Measurements from ENCODE around the gene KLRC4.
"Not testable (repeated sequence)": the region's sequence is repeated elsewhere in the genome, so short reads cannot be mapped to it uniquely, and the experiment has no call there.

KLRC4 gene, protein sequence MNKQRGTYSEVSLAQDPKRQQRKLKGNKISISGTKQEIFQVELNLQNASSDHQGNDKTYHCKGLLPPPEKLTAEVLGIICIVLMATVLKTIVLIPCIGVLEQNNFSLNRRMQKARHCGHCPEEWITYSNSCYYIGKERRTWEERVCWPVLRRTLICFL

DNA sequence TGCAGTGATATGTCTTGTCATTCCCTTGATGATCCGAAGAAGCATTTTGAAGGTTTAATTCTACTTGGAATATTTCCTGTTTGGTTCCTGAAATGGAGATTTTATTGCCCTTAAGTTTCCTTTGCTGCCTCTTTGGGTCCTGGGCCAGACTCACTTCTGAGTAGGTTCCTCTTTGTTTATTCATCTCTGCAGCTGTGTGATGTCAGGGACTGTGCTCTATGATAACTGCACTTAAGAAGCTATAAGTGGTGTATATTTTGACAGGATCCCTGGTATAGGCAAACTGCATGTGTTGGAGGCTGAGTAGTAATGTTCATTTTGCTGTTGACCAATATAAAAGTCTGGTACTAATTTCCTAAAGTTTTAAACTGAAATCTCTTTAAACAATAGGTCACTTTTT lies at the start of gene KLRC4:
KLRC4 (minus strand) TSS at position 366 of the 400 bp plus-strand sequence; CDS start at position 184, 182 bp downstream.
- no peak for DNase-seq (ENCODE audit: low read depth)
- H3K4me3 ChIP-seq (ENCODE audit: low read depth, low read length): no peak within 1 kb of the TSS
- TF ChIP-seq, protein P1, sequence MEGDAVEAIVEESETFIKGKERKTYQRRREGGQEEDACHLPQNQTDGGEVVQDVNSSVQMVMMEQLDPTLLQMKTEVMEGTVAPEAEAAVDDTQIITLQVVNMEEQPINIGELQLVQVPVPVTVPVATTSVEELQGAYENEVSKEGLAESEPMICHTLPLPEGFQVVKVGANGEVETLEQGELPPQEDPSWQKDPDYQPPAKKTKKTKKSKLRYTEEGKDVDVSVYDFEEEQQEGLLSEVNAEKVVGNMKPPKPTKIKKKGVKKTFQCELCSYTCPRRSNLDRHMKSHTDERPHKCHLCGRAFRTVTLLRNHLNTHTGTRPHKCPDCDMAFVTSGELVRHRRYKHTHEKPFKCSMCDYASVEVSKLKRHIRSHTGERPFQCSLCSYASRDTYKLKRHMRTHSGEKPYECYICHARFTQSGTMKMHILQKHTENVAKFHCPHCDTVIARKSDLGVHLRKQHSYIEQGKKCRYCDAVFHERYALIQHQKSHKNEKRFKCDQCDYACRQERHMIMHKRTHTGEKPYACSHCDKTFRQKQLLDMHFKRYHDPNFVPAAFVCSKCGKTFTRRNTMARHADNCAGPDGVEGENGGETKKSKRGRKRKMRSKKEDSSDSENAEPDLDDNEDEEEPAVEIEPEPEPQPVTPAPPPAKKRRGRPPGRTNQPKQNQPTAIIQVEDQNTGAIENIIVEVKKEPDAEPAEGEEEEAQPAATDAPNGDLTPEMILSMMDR (IDR thresholded peaks at IDR 0.05; ENCODE audit: low read depth, low read length, missing control alignments): no peak

DNA sequence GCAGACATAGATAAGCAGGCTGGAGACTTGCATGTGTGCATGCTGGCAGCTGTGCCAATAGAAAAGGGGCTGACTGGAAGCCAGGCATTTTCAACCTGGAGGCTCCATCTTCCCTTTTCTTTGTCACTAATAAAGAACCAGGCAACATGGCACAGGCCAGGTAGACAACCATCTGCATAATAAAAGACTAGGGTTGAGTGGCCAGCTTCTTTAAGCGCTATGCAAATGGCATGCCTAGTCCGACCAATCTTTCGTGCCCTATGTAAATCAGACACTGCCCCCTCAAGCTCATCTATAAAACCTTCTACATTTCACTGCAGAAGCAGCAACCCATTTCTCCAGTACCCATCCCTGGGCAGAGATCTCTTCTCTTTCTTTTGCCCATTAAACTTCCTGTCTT lies 48.2 kb upstream of the KLRC4 start:
- no peak for DNase-seq (ENCODE audit: low read depth)
- no peak overlapping the region for H3K4me3 ChIP-seq (ENCODE audit: low read depth, low read length)
- TF ChIP-seq, protein P1 (IDR thresholded peaks at IDR 0.05; ENCODE audit: low read depth, low read length, missing control alignments): no peak

DNA sequence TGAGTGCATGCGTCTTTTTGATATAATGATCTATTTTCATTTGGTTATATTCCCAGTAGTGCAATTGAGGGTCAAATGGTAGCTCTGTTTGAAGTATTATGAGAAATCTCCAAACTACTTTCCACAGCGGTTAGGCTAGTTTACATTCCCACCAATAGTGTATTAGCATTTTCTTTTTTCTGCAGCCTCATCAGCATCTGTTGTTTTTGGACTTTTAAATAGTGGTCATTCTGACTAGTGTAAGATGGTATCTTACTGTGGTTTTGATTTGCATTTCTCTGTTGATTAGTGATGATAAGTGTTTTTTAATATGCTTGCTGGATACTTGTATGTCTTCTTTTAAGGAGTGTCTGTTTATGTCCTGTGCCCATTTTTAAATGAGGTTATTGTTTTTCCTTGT lies 47.3 kb upstream of the KLRC4 start:
- TF ChIP-seq, protein P1 (IDR thresholded peaks at IDR 0.05; ENCODE audit: low read depth, low read length, missing control alignments): no peak
- no peak overlapping the region for H3K4me3 ChIP-seq (ENCODE audit: low read depth, low read length)
- no peak for DNase-seq (ENCODE audit: low read depth)

DNA sequence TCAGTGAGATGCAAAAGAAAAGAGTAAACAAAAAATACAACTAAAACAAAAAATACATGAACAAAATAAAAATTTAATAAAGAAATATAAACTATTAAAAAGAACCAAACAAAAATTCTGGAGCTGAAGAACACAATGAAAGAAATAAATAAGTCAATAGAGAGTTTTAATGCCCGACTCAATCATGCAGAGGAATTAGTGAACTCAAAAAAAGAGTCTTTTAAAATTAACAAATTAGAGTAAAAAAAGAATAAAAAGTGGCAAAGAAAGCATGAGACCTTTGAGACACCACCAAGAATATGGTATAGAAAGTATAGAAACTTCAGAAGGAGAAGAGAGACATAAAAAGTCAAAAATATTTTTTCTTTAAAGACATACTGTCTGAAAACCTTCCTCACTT lies 46.2 kb upstream of the KLRC4 start:
- no peak overlapping the region for H3K4me3 ChIP-seq (ENCODE audit: low read depth, low read length)
- DNase-seq (ENCODE audit: low read depth): no peak
- TF ChIP-seq, protein P1 (IDR thresholded peaks at IDR 0.05; ENCODE audit: low read depth, low read length, missing control alignments): no peak

DNA sequence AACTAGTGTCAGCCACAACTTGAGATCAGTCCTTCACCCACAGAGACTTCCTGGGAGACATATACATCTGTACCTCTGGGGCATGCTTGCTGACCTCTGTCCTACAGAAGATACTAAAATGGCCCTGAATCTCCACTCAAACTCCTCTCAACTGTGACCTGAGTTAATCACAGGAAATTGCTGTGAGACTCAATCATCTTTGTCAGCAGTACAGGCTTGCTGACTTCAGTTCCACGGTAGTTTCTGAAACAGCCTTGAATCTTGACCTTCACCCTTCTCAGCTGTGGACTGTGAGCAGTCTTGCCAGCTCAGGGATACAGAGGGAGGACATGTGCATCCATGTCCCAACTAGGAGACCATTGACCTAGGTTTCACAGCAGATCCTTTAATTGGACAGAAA lies 45.0 kb upstream of the KLRC4 start:
- no peak for DNase-seq (ENCODE audit: low read depth)
- H3K4me3 ChIP-seq (ENCODE audit: low read depth, low read length): no peak overlapping the region
- TF ChIP-seq, protein P1 (IDR thresholded peaks at IDR 0.05; ENCODE audit: low read depth, low read length, missing control alignments): no peak

DNA sequence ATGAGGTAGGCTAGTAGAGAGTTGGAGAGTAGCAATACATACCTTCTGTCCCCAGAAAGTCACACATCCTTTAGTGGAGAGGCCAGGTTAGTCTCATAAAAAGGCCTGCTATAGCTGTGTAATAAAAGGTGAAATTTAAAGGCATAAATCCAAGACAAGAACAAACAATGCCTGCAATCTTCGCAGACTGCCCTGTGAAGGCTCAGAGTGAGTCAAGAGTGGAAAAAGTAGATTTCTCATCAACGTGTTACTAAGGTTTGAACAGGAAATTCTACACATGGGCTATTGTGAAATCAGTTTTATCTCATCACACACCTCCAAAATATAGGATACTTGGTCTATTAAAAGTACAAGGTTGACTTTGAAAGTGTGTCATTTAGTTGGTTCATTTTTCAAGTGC lies 43.6 kb upstream of the KLRC4 start, which contains the start of gene KLRC1:
KLRC1 (minus strand) TSS at position 222 of the 400 bp plus-strand sequence. CDS start 2,221 bp downstream, outside the sequence.
- no peak within 1 kb of the TSS for H3K4me3 ChIP-seq (ENCODE audit: low read depth, low read length)
- TF ChIP-seq, protein P1 (IDR thresholded peaks at IDR 0.05; ENCODE audit: low read depth, low read length, missing control alignments): no peak
- no peak for DNase-seq (ENCODE audit: low read depth)

DNA sequence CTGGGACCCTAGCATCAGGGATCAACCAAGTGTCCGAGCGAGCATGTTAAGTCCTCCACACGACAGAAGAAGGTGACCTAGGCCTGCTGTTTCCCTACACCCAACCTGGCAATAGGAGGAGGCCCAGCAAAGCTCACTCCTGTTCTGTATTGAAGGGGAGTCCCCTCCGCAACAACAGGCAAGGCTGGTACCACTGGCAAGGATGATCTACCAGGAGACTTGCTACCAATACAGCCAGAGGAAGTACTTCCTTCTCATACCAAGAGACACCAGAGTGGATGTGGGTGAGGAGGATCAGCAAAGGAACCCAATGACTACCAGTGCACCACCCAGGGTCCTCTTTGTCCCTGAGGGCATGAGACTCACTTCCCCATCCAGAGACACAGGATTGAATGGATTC lies 38.7 kb upstream of the KLRC4 start:
- DNase-seq (ENCODE audit: low read depth): no peak
- no peak overlapping the region for H3K4me3 ChIP-seq (ENCODE audit: low read depth, low read length)
- TF ChIP-seq, protein P1 (IDR thresholded peaks at IDR 0.05; ENCODE audit: low read depth, low read length, missing control alignments): no peak

DNA sequence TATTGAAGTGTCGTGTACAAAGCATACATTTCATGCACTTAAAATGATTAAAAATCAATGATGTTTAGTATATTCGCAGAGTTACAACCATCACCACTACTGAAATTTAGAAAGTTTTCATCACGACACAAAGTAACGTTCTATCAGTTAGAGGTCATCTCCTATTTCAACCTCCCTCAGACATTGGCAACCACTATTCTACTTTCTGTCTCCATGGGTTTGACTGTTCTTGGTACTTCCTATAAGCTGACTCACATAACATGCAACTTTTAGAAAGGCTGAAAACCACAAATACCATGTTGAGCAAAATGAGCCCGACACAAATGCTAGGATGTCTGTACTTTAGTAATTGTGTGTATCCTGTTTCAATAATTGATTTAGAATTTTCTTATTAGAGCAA lies 36.5 kb upstream of the KLRC4 start:
- DNase-seq (ENCODE audit: low read depth); H3K4me3 ChIP-seq (ENCODE audit: low read depth, low read length): not testable (repeated sequence)

DNA sequence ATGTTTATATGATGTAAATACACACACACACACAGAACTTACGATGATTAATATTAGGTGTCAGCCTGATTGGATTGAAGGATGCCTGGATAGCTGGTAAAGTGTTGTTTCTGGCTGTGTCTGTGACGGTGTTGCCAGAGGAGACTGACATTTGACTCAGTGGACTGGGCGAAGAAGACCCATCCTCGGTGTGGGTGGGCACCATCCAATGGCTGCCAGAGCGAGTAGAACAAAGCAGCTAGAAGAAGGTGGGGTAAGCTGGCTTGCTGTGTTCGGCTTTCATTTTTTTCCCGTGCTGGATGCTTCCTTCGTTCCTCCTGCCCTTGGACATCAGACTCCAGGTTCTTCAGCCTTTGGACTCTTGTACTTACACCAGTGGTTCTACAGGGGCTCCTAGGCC lies 31.6 kb upstream of the KLRC4 start:
- not testable (repeated sequence) for DNase-seq (ENCODE audit: low read depth); H3K4me3 ChIP-seq (ENCODE audit: low read depth, low read length)

DNA sequence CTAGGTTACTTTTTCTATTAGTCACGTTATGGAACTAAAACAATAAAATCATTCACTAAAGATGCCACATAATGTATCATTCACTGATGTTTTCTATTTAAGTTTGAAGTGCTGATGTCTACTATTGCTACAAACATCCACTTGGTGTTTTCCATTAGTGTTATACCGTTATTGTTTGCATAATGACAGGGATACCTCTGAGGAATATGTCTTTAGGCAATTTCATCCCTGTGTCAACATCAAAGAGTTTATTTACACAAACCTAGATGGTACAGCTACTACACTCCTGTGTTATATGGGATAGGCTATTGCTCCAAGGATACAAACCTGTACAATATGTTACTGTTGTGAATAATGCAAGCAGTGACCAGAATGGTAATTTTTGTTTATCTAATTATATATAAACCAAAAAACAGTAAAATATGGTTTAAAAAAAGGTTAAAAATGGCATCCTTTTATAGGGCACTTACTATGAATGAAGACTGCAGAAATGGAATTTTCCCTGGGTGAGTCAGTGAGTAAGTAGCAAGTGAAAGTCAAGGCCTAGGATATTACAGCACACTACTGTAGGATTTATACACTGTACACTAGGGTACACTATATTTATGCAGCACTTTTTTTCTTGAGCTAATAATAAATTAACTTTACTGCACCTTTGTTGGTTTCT lies 30.2 kb upstream of the KLRC4 start:
- not testable (repeated sequence) for H3K4me3 ChIP-seq (ENCODE audit: low read depth, low read length); DNase-seq (ENCODE audit: low read depth)

Data from GM12864 (cell line).